Ectodermal cell (in vitro differentiated cells): ENCODE data around the gene ERGIC1. TPM values are rescaled to one million over a fixed set of nuclear protein-coding genes. Genes with fewer than 3 reads are reported as not detected.
"Not testable (repeated sequence)": the region's sequence is repeated elsewhere in the genome, so short reads cannot be mapped to it uniquely, and the experiment has no call there.

Experiments
- H3K27ac ChIP-seq: 2 replicates; pipeline ENCODE4 v1.7.0; 2013; ENCODE audit warnings: mild to moderate bottlenecking, low read depth, low read length; ENCODE audit not compliant: insufficient read depth, poor library complexity, severe bottlenecking
- H3K27me3 ChIP-seq: 2 replicates; pipeline ENCODE4 v1.7.0; 2013; ENCODE audit warnings: mild to moderate bottlenecking, low read length; ENCODE audit not compliant: insufficient read depth, control insufficient read depth, poor library complexity, severe bottlenecking
- H3K36me3 ChIP-seq: one replicate; pipeline ENCODE4 v1.7.0; 2013; ENCODE audit warnings: low read length; ENCODE audit not compliant: control insufficient read depth, insufficient read depth
- H3K4me1 ChIP-seq: one replicate; pipeline ENCODE4 v1.7.0; 2013; ENCODE audit warnings: low read length; ENCODE audit not compliant: control insufficient read depth, insufficient read depth
- H3K4me3 ChIP-seq: 2 replicates; pipeline ENCODE4 v1.7.0; 2013; ENCODE audit warnings: low read depth, low read length, control low read depth; ENCODE audit not compliant: insufficient read depth
- H3K9me3 ChIP-seq: 2 replicates; pipeline ENCODE4 v1.7.0; 2013; ENCODE audit warnings: mild to moderate bottlenecking, low read length, moderate library complexity; ENCODE audit not compliant: control insufficient read depth
- WGBS, 2 experiments: methylation state at CpG; one replicate each; pipeline ENCODE4 v1.1.7; 2013; ENCODE audit warnings: missing lambda C conversion rate in 2 of 2; 5-methylcytosine and 5-hydroxymethylcytosine counted together
- polyA plus RNA-seq, 4 experiments: library from polyadenylated mRNA; stranded (reverse); fragments of 50-300 nt; gene quantifications; one replicate each; pipeline ENCODE4 v1.2.3, GENCODE V29; 2013

ERGIC1 gene
- 87.1 TPM for polyA plus RNA-seq (2013, experiment 1 of 4)
- 92.4 TPM for polyA plus RNA-seq (2013, experiment 2 of 4)
- polyA plus RNA-seq (2013, experiment 3 of 4) = 54.9 TPM
- 65.3 TPM for polyA plus RNA-seq (2013, experiment 4 of 4)

GRCh38 chr5:172833686-172834414 is at the start of gene ERGIC1:
Gene ERGIC1, plus strand, starts transcription at chr5:172834251. Its CDS starts 163 bp downstream, at chr5:172834414.
- no peaks in the 10 kb centered on the region for H3K9me3 ChIP-seq
- no peaks in the 10 kb centered on the region for H3K36me3 ChIP-seq
- H3K27me3 ChIP-seq = no peaks in the 10 kb centered on the region
- H3K27ac ChIP-seq = peak within 1 kb of the TSS; percentile 50
- peak within 1 kb of the TSS; percentile 80 for H3K4me3 ChIP-seq
- peaks cover 18% of the 10 kb centered on the region for H3K4me1 ChIP-seq
- WGBS, 2 experiments = 1% methylated on average over 51 to 53 of the region's 53 CpGs

GRCh38 chr5:172785429-172786088 is 48.5 kb upstream of the ERGIC1 start:
- no peaks in the 10 kb centered on the region for H3K36me3 ChIP-seq
- H3K9me3 ChIP-seq = no peaks in the 10 kb centered on the region
- no peak overlapping the region for H3K27ac ChIP-seq
- H3K4me1 ChIP-seq = peaks cover 11% of the 10 kb centered on the region
- no peaks in the 10 kb centered on the region for H3K27me3 ChIP-seq
- 85 to 86% methylated on average over 7 of the region's 7 CpGs for WGBS, 2 experiments
- H3K4me3 ChIP-seq = no peak overlapping the region

- Histone ChIP-seq H3K27ac (no peak overlapping the region), H3K27me3 (no peaks in the 10 kb centered on the region), H3K9me3 (no peaks in the 10 kb centered on the region), H3K4me1 (peaks cover 11% of the 10 kb centered on the region), H3K36me3 (no peaks in the 10 kb centered on the region), H3K4me3 (no peak overlapping the region)
- 90 to 91% methylated on average over 9 of the region's 9 CpGs for WGBS, 2 experiments
These were observed 47.2 kb upstream of the ERGIC1 start for GRCh38 chr5:172786736-172787462.

GRCh38 chr5:172787538-172787937 is 46.5 kb upstream of the ERGIC1 start:
- 83 to 84% methylated on average over 3 of the region's 3 CpGs for WGBS, 2 experiments
- peaks cover 11% of the 10 kb centered on the region for H3K4me1 ChIP-seq
- not testable (repeated sequence) for H3K36me3 ChIP-seq, H3K9me3 ChIP-seq, H3K27ac ChIP-seq, H3K27me3 ChIP-seq, H3K4me3 ChIP-seq

- Histone ChIP-seq H3K4me3 (no peak overlapping the region), H3K36me3 (no peaks in the 10 kb centered on the region), H3K4me1 (peaks cover 11% of the 10 kb centered on the region), H3K9me3 (no peaks in the 10 kb centered on the region), H3K27ac (no peak overlapping the region), H3K27me3 (no peaks in the 10 kb centered on the region)
- WGBS, 2 experiments = 82 to 85% methylated on average over 21 of the region's 21 CpGs
These were observed 45.0 kb upstream of the ERGIC1 start for GRCh38 chr5:172788771-172789686.

GRCh38 chr5:172789687-172790495 is 44.2 kb upstream of the ERGIC1 start:
- 84 to 85% methylated on average over 9 of the region's 9 CpGs for WGBS, 2 experiments
- no peak overlapping the region for H3K4me3 ChIP-seq
- no peaks in the 10 kb centered on the region for H3K27me3 ChIP-seq
- H3K9me3 ChIP-seq = no peaks in the 10 kb centered on the region
- H3K36me3 ChIP-seq = no peaks in the 10 kb centered on the region
- no peak overlapping the region for H3K27ac ChIP-seq
- H3K4me1 ChIP-seq = peaks cover 11% of the 10 kb centered on the region

- Histone ChIP-seq H3K27ac (no peak overlapping the region), H3K4me3 (no peak overlapping the region), H3K27me3 (no peaks in the 10 kb centered on the region), H3K4me1 (peaks cover 11% of the 10 kb centered on the region), H3K9me3 (no peaks in the 10 kb centered on the region), H3K36me3 (no peaks in the 10 kb centered on the region)
- 91 to 93% methylated on average over 5 of the region's 5 CpGs for WGBS, 2 experiments
These were observed 43.6 kb upstream of the ERGIC1 start for GRCh38 chr5:172790496-172790889.

GRCh38 chr5:172791286-172791685 is 42.8 kb upstream of the ERGIC1 start:
- Histone ChIP-seq H3K27me3 (no peaks in the 10 kb centered on the region), H3K4me1 (peaks cover 11% of the 10 kb centered on the region), H3K27ac (no peak overlapping the region), H3K9me3 (no peaks in the 10 kb centered on the region), H3K4me3 (no peak overlapping the region), H3K36me3 (no peaks in the 10 kb centered on the region)
- 92 to 93% methylated on average over 6 of the region's 6 CpGs for WGBS, 2 experiments
